Brain microvascular endothelial cell (primary cell): ENCODE data around the gene ARHGAP15.

Experiments used
- DNase-seq: peaks from one replicate; pipeline ENCODE4 v3.0.0-alpha.2; 2020
- H3K27ac ChIP-seq: fragments of 250-450 bp; sonication (Bioruptor Pico); 2 replicates; pipeline ENCODE4 v1.5.1; 2020; ENCODE audit warnings: mild to moderate bottlenecking, moderate library complexity
- H3K27me3 ChIP-seq: fragments of 250-450 bp; sonication (Bioruptor Pico); replicated peaks from 2 replicates; pipeline ENCODE4 v1.5.1; 2020; ENCODE audit warnings: mild to moderate bottlenecking
- H3K36me3 ChIP-seq: fragments of 250-450 bp; sonication (Bioruptor Pico); replicated peaks from 2 replicates; pipeline ENCODE4 v1.5.1; 2020; ENCODE audit warnings: mild to moderate bottlenecking
- H3K4me3 ChIP-seq: 2 replicates; pipeline ENCODE4 v1.5.1; 2011; ENCODE audit warnings: low read depth, mild to moderate bottlenecking, control low read depth, low read length, moderate library complexity
- CTCF ChIP-seq: IDR thresholded peaks from 2 replicates; pipeline ENCODE4 v1.5.1; 2011; ENCODE audit warnings: low read depth, mild to moderate bottlenecking, moderate library complexity, low read length, control low read depth, inconsistent platforms; ENCODE audit errors: missing control alignments
- in situ Hi-C: cut with HindIII; loops from 2 replicates; pipeline ENCODE4 v1.10.0; 2017; ENCODE audit warnings: low sequenced_read_pairs, low pct_ligation_motif_present

Gene ARHGAP15

DNA sequence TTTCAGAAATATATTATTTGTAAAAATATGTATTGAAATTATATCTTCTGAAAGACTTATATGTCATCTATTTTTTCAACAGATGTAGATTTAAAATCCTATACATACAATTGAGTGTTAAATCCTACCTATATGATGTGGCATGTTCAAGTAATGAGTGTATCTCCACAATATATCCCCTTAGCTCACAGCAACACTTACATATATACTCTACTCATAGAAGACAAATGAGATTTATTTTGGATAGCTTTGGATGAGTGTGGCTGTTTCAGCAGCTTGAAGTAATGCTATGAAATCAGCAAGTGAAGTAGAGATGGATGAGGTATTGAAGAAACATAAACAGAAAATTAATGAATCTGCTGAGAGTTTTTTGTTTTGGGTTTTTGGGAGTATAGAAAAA lies 263.1 kb downstream of the ARHGAP15 start:
- Histone ChIP-seq H3K4me3 (no peak overlapping the region), H3K27me3 (no peaks in the 10 kb centered on the region), H3K36me3 (no peaks in the 10 kb centered on the region), H3K27ac (no peak overlapping the region)
- no peak for DNase-seq
- in situ Hi-C loops: no loop called here
- no peak for TF ChIP-seq CTCF

DNA sequence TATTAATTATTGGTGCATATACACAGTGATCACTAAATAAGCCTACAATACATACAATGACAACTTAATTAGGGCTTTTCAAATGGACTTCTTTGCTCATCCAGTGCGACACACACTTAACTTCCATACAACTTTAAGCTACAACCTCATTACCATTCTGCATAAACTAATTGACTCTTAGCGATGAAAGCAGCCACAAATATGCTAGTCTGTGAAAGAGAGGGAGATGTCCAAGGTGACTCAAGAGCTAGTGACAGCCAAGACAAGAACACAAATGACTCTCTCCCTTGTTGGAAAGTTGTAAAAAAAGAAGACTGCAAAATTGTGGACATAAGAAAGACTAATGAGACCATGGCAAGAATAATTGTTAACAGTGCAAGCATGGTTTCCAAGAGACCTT lies 264.8 kb downstream of the ARHGAP15 start:
- TF ChIP-seq CTCF: no peak
- in situ Hi-C loops: no loop called here
- Histone ChIP-seq H3K27me3 (no peaks in the 10 kb centered on the region), H3K36me3 (no peaks in the 10 kb centered on the region), H3K27ac (no peak overlapping the region), H3K4me3 (no peak overlapping the region)
- no peak for DNase-seq

GRCh38 chr2:143397884-143398614 lies 268.8 kb downstream of the ARHGAP15 start:
- H3K27me3 ChIP-seq: no peaks in the 10 kb centered on the region
- no peak overlapping the region for H3K27ac ChIP-seq
- DNase-seq: no peak
- H3K36me3 ChIP-seq: no peaks in the 10 kb centered on the region
- in situ Hi-C loops: no loop called here
- no peak for TF ChIP-seq CTCF
- H3K4me3 ChIP-seq: no peak overlapping the region

DNA sequence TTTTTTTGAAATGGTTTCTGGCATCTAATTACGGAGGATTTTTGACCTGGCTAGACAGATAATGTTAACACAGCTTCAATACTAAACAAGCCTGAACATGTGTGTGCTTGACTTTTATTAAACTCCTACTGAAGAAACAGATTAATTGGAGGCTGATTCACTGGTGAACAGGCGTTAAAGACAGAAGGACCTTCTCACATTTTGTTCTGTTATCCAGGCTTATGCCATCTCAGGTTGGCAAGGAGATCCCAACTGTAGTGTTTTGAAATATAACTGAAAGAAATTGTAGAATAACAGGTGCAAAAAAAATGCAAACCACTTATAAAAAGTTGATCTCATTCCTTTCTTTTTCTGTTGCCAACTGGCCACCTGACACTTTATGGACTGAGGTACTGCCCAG lies 269.6 kb downstream of the ARHGAP15 start:
- in situ Hi-C loops: no loop called here
- no peaks in the 10 kb centered on the region for H3K36me3 ChIP-seq

GRCh38 chr2:143399631-143400069 lies 270.4 kb downstream of the ARHGAP15 start:
- Histone ChIP-seq H3K4me3 (no peak overlapping the region), H3K27ac (no peak overlapping the region), H3K36me3 (no peaks in the 10 kb centered on the region), H3K27me3 (no peaks in the 10 kb centered on the region)
- in situ Hi-C loops: no loop called here
- no peak for DNase-seq
- no peak for TF ChIP-seq CTCF

More for the DNA sequence above, 269.6 kb downstream of the ARHGAP15 start:
- Histone ChIP-seq H3K27ac (no peak overlapping the region), H3K27me3 (no peaks in the 10 kb centered on the region), H3K4me3 (no peak overlapping the region)
- no peak for DNase-seq
- no peak for TF ChIP-seq CTCF

GRCh38 chr2:143401861-143402260 lies 272.6 kb downstream of the ARHGAP15 start:
- Histone ChIP-seq H3K27me3 (no peaks in the 10 kb centered on the region), H3K4me3 (no peak overlapping the region), H3K27ac (no peak overlapping the region), H3K36me3 (no peaks in the 10 kb centered on the region)
- no peak for TF ChIP-seq CTCF
- in situ Hi-C loops: no loop called here
- DNase-seq: no peak
